ENCODE measurements around the gene ACO2. TPM values are rescaled to one million over a fixed set of nuclear protein-coding genes. Genes with fewer than 3 reads are reported as not detected.

ACO2 gene
- total RNA-seq, 2 experiments from 2014 or later = 69.5 to 71.9 TPM

DNA sequence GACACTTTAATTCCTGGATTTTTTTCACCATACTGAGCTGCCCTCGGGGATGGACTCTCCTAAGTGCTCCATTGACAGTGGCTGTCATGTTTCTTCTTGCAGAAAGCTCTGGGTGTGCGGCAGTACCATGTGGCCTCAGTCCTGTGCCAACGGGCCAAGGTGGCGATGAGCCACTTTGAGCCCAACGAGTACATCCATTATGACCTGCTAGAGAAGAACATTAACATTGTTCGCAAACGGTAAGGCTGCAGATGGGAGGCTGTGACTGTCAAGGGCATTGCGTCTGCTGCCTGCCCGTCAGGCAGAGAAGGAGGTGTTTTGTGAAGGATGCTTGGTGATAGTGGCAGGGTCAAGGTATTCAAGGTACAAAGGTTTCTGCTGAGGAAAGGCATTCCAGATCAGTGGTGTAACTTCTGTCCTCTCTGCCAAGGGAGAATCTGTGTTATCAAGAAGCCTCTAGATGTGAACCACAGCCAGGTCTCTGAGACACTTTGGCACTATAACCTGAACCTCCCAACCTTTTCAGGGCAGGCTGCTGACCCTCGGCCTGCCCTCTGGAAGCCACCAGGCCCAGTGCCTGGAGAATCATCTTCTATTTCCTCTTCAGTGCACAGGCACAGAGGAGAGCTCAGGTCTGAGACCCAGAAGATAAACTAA, 30.8 kb downstream of the ACO2 start:
- no peaks in the 10 kb centered on the region for H3K9me3 ChIP-seq (ENCODE audit: control insufficient read depth in 1 of 2, insufficient read depth in 1 of 2, low read length in 2 of 2)
- H3K27ac Mint-ChIP-seq = no peak overlapping the region
- H3K27ac ChIP-seq (ENCODE audit: low read depth in 1 of 2, low read length in 2 of 2) = no peak overlapping the region
- H3K27me3 Mint-ChIP-seq = no peaks in the 10 kb centered on the region
- no peak overlapping the region for H3K4me3 ChIP-seq (ENCODE audit: low read length)
- POLR2A ChIA-PET = interaction anchor here (0.9 to 1.3 kb wide), 2 partner anchors 53 to 96 kb away, joined by 3 read pairs; partner anchors contain the start of gene TOB2
- H3K9me3 Mint-ChIP-seq = no peaks in the 10 kb centered on the region
- H3K4me3 Mint-ChIP-seq = no peak overlapping the region
- CTCF ChIA-PET = interaction anchor here (2.9 kb wide), 1 partner anchor 96 kb away, joined by 20 read pairs; no protein-coding TSS in a partner anchor
- TF ChIP-seq, protein P1, sequence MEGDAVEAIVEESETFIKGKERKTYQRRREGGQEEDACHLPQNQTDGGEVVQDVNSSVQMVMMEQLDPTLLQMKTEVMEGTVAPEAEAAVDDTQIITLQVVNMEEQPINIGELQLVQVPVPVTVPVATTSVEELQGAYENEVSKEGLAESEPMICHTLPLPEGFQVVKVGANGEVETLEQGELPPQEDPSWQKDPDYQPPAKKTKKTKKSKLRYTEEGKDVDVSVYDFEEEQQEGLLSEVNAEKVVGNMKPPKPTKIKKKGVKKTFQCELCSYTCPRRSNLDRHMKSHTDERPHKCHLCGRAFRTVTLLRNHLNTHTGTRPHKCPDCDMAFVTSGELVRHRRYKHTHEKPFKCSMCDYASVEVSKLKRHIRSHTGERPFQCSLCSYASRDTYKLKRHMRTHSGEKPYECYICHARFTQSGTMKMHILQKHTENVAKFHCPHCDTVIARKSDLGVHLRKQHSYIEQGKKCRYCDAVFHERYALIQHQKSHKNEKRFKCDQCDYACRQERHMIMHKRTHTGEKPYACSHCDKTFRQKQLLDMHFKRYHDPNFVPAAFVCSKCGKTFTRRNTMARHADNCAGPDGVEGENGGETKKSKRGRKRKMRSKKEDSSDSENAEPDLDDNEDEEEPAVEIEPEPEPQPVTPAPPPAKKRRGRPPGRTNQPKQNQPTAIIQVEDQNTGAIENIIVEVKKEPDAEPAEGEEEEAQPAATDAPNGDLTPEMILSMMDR (IDR thresholded peaks at IDR 0.05) = no peak
- peaks cover 54% of the 10 kb centered on the region for H3K36me3 ChIP-seq (ENCODE audit: insufficient read depth, low read length)
- ATAC-seq (ENCODE audit: poor library complexity) (no peak), DNase-seq (no peak)
- peaks cover 49% of the 10 kb centered on the region for H3K36me3 Mint-ChIP-seq (ENCODE audit: low read depth)
- no peaks in the 10 kb centered on the region for H3K4me1 Mint-ChIP-seq (ENCODE audit: low read depth)
- no peaks in the 10 kb centered on the region for H3K4me1 ChIP-seq (ENCODE audit: insufficient read depth, low read length)
- intact Hi-C loops (cut with DNase I, micrococcal nuclease) = loop anchor here in 1 of 2 experiments (10.0 kb wide), 1 partner anchor 575 kb away; no protein-coding TSS in a partner anchor
- no peaks in the 10 kb centered on the region for H3K27me3 ChIP-seq (ENCODE audit: control insufficient read depth in 1 of 2, insufficient read depth in 2 of 2, low read length in 2 of 2)

DNA sequence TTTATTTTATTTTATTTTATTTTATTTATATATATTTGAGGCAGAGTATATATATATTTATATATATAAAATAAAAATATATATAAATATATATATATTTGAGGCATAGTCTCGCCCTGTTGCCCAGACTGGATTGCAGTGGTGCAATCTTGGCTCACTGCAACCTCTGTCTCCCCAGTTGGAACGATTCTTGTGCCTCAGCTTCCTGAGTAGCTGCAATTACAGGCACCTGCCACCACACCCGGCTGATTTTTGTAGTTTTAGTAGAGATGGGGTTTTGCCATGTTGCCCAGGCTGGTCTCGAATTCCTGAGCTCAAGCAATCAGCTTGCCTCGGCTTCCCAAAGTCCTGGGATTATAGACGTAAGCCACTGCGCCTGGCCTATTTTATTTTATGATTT, 31.4 kb downstream of the ACO2 start:
- H3K4me1 Mint-ChIP-seq (ENCODE audit: low read depth) = no peaks in the 10 kb centered on the region
- ChIA-PET POLR2A (no interaction called here), CTCF (interaction anchor here (2.9 kb wide), 1 partner anchor 97 kb away, joined by 20 read pairs; no protein-coding TSS in a partner anchor)
- DNase-seq (no peak), ATAC-seq (ENCODE audit: poor library complexity) (no peak)
- Histone ChIP-seq H3K9me3 (ENCODE audit: control insufficient read depth in 1 of 2, insufficient read depth in 1 of 2, low read length in 2 of 2) (no peaks in the 10 kb centered on the region), H3K4me1 (ENCODE audit: insufficient read depth, low read length) (no peaks in the 10 kb centered on the region), H3K27me3 (ENCODE audit: control insufficient read depth in 1 of 2, insufficient read depth in 2 of 2, low read length in 2 of 2) (no peaks in the 10 kb centered on the region), H3K36me3 (ENCODE audit: insufficient read depth, low read length) (peaks cover 58% of the 10 kb centered on the region), H3K4me3 (ENCODE audit: low read length) (no peak overlapping the region), H3K27ac (ENCODE audit: low read depth in 1 of 2, low read length in 2 of 2) (no peak overlapping the region)
- TF ChIP-seq, protein P1 (IDR thresholded peaks at IDR 0.05) = no peak
- no peaks in the 10 kb centered on the region for H3K9me3 Mint-ChIP-seq
- H3K27me3 Mint-ChIP-seq = no peaks in the 10 kb centered on the region
- peaks cover 52% of the 10 kb centered on the region for H3K36me3 Mint-ChIP-seq (ENCODE audit: low read depth)
- H3K27ac Mint-ChIP-seq = no peak overlapping the region
- H3K4me3 Mint-ChIP-seq = no peak overlapping the region
- intact Hi-C loops (cut with DNase I, micrococcal nuclease) = loop anchor here in 1 of 2 experiments (10.0 kb wide), 1 partner anchor 576 kb away; no protein-coding TSS in a partner anchor

DNA sequence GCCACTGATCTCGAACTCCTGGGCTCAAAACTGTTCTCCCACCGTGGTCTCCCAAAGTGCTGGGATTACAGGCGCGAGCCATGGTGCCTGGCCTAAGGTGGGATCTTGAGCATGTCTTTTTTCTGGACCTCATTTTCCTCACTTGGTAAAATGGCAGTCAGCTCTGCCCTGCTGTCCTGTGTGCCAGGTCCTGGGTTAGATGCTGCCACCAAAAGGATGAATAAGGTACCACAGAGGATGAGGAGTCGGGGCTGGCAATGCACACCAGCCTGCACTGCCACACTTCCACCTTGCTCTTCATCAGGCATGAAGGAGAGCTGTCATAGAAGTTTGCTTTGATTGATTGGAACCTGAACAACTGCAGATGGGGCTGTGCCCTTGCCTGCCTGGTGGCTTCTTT, 32.3 kb downstream of the ACO2 start:
- ChIA-PET CTCF (interaction anchor here (0.5 to 2.9 kb wide), 4 partner anchors 9 to 97 kb away, joined by 3 to 20 read pairs (median 3); no protein-coding TSS in a partner anchor), POLR2A (no interaction called here)
- H3K4me1 ChIP-seq (ENCODE audit: insufficient read depth, low read length) = no peaks in the 10 kb centered on the region
- peak in 5 of 14 experiments; percentile 10 to 45 (median 32) for DNase-seq
- H3K36me3 ChIP-seq (ENCODE audit: insufficient read depth, low read length) = peaks cover 56% of the 10 kb centered on the region
- Mint-ChIP-seq H3K27ac (no peak overlapping the region), H3K4me1 (ENCODE audit: low read depth) (no peaks in the 10 kb centered on the region), H3K36me3 (ENCODE audit: low read depth) (peaks cover 57% of the 10 kb centered on the region), H3K9me3 (no peaks in the 10 kb centered on the region), H3K4me3 (no peak overlapping the region), H3K27me3 (no peaks in the 10 kb centered on the region)
- H3K9me3 ChIP-seq (ENCODE audit: control insufficient read depth in 1 of 2, insufficient read depth in 1 of 2, low read length in 2 of 2) = no peaks in the 10 kb centered on the region
- intact Hi-C loops (cut with DNase I, micrococcal nuclease) = loop anchor here in 1 of 2 experiments (10.0 kb wide), 1 partner anchor 576 kb away; no protein-coding TSS in a partner anchor
- TF ChIP-seq, protein P1 (IDR thresholded peaks at IDR 0.05) = no peak
- H3K27me3 ChIP-seq (ENCODE audit: control insufficient read depth in 1 of 2, insufficient read depth in 2 of 2, low read length in 2 of 2) = no peaks in the 10 kb centered on the region
- peak; percentile 57 for ATAC-seq (ENCODE audit: poor library complexity)
- no peak overlapping the region for H3K4me3 ChIP-seq (ENCODE audit: low read length)
- H3K27ac ChIP-seq (ENCODE audit: low read depth in 1 of 2, low read length in 2 of 2) = no peak overlapping the region

Data from CD4-positive, alpha-beta T cell (primary cell).